ENCODE results near the gene ATXN7.

The ATXN7 gene

DNA sequence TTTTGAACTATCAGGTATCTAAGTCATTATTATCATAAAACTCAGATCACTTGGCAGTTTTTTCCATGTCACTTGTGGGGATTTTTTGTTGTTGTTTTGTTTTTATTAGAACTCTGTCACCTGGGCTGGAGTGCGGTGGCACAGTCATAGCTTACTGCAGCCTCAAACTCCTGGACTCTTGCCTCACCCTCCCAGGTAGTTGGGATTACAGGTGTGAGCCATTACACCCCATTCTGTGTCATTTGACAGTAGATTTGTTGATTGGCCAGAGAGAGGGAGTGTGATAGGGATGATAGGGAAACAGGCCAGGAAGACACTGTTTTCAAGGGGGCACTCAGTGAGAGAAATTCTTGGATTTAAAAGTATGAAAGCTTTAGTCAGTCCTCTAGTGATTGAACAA, 103.2 kb downstream of the ATXN7 start:
- no peak for DNase-seq (ENCODE audit: low spot score)

DNA sequence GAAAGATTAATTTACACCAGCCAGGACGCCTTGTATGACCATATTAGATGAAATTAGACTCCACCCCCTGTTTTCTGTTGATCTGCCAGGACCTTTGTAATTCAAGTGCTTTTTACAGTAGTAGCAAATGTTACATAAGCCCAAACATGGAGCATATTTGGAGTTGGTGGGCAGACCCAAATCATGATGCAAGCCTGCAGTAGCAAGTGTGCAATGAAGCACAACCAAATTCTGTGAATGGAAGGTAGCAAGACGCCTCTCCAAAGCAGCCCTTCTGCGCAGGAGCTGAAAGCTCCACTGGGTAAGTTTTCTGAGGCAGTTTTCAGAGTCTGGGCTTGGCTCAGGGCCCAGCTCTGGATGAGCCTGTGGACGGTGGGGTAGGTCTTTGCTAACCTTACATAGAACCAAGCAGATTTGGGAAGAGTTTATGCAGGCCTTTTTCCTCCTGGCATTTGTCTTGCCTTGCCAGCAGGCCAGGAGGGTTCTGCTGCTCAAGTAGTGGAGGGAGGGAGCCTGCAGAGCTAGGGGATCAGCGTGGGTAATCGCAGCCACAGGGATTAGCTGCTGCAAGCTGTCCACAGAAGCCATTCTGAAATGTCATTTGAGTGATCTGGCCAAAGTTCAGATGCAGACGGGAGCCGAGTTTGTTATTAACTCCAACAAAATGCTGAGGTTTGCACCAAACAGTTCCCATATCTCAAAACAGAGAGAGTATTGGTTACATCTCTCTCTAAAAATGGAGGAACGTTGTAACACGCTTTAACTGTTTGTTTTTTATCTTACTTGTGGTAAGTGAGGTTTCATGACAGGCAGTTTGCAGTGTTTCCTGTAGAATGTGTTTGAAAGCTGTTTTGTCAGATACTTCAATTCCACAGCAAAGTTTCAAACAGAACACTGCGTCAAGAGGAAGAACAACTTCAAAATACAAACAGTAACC, 104.3 kb downstream of the ATXN7 start:
- peak; percentile 14 for DNase-seq (ENCODE audit: low spot score)

DNA sequence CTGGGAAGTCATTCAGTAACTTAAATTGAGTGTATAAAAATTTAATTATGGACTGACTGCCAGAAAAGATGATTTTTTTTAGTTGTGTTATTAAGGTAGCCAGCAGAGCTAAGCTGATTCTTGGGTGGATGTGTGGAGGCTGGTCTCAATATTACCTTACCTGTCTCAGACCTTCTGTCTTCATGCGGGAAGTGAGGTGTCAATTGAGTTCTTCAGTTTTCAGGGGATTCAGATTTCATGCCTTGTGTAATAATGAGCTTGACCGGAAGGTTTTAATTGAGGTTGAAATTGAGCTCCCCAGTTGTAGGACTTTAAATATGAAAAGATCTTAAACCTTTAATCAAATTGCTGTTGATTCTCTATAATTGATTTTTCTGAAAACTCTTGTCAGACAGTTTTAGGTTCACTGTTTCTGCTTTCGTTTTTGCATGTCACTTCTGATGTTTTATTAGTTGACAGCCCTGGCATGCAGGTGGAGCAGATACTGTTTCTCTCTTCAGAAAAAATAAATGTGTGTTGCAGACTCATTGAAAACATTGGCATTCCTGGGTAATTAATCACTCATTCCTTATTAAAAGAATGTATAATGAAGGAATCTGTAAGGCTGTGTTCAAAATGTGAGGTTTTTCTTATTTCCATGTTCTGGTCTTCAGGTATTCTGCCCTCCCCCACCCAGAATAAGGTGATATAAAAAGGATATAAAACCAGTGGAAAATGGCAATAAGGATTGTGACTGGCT, 105.1 kb downstream of the ATXN7 start:
- no peak for DNase-seq (ENCODE audit: low spot score)

DNA sequence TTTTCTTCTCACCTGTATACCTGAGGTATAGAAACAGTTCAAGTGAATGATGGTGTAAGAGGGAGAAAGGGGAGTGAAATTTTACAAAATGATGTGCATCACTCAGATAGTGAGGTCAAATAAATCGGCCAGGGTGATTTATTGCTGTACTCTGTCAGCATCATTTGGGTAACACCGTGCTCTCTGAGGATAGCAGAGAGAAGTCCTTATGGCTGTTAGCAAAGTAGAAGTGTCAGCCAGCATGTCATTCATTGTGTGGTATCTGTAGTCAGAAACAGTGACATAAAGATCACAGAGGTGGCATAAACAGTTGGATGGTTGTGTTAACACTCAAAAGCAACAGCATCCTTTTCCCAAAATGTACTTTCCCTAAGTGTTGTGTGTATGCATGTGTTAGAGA, 106.2 kb downstream of the ATXN7 start:
- no peak for DNase-seq (ENCODE audit: low spot score)

DNA sequence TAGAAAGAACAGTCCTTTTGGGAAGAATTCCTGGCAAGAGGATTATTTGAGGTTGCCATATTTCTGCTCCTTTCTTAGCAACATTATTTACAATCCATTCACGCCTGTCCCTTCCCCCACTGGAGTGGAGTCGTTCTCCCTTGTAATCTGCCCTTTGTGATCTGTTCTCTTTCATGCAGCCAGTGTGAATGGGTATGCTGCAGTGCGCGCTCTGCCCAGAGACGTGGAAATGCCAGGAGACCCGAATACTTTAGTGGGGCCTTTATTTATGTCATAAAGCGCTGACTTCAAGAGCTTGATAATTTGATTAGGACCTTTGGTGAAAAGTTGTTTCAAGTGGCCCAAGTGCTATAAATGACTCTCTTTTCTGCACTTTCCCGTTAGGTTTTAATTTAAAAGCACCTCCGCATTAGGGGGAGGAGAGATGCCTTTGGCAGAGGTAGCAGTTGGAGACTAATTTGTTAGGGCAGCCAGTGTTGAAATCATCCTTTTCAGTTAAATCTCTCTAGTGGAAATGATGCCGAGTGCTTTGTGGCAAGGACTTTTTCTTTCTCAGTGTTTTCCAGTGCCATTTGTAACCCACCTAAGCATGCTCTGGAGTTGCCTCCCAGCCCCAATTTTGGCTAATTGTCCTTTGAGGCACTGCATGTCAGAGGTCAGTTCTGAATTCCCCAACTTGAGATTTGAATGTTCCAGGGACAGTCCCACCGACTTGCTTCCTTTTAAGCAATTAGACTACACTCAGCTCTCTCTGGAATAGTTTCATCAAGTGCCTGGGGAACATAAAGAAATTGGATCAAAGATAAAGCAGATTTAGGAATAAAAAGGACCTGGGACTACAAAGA, 107.2 kb downstream of the ATXN7 start:
- no peak for DNase-seq (ENCODE audit: low spot score)

DNA sequence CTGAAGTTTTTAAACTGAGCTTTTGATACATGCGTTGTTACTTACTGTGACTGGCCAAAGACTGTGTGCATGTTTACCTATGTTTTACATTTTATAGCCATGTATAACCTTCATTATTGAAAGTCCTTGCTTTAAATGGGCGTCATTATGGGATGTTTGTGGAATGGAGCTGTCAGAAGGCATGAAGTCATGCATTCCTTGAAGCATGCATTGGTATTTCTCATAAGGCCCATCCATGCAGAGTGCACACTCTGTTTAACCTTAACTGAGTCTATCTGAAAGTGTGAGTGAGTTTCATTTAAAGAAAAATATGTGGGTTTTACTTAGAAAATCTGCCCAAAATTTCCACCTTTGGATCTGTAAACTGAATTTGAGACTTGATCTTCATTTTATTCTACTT, 108.5 kb downstream of the ATXN7 start:
- peak; percentile 51 for DNase-seq (ENCODE audit: low spot score)

DNA sequence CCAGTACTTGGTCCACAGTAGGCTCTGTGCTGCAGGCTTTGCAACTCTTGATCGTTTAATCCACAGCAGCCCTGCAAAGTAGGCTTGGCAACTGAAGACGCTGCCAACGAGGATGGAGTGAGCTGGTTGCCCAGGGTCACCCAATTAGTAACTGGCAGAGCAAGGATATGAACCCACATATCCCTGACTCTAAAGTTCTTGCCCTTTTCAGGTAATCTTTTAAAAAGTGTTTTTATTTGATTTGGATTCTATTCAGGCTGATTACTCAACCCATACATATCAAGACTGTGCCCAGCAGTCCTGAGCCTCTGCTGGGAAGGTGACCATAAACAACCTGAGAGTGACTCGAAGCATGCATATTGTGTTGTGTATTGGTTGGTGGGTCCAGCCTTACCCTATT, 109.3 kb downstream of the ATXN7 start:
- DNase-seq (ENCODE audit: low spot score) = no peak

DNA sequence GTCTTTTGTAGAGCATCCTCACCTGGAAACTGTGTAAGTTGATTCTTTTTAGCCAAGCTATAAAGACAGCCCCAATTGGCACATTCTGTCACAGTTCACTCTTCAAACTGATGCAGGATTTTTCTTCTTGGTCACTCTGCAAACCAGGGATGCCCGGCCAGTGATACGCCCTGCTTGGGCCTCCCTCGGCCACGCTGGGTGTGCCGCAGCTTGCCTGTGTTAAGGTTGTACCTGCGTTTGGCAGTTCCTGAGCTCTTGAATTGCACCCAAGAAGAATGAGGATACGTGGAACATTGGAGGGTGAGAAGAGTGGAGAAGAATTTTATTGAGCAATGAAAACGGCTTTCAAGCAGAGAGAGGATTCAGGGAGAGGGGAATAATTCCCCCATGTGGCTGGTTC, 109.7 kb downstream of the ATXN7 start:
- no peak for DNase-seq (ENCODE audit: low spot score)

DNA sequence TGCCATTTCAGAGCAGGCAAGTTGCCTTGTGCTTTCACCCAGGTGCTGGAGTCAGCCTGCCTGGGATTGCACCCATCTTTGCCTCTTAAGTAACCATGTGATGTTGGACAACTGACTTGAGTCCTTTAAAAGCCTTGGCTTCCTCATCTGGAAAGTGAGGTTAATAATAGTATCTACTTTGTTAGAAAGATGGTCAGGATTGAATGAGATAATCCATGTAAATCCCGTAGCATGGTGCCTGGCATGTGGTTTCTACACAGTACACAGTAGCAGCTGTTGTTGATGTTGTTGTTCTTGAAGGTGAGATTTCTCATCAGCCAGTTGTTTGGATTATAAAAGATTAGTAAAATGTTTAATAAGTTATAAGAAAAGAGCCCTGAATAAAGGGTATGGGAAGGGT, 110.8 kb downstream of the ATXN7 start:
- DNase-seq (ENCODE audit: low spot score) = no peak

DNA sequence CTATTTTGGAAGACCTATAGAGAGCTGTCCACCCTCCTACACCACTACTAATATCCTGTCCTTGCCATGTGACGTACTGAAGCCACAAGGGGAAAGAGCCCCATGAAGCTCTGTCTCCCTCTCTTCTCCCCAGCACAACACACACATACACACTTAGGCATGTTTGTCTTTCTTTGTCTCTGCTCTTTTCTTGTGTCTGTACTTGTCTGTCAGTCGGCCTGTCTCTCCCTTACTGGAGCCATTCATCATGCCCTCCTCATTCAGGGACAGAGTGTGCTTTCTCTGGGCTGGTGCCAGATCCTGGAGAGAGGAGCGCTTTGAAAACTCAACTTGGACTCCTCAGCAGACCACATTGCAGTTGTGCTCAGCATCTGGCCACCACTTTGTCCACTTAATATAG, 112.1 kb downstream of the ATXN7 start:
- no peak for DNase-seq (ENCODE audit: low spot score)

DNA sequence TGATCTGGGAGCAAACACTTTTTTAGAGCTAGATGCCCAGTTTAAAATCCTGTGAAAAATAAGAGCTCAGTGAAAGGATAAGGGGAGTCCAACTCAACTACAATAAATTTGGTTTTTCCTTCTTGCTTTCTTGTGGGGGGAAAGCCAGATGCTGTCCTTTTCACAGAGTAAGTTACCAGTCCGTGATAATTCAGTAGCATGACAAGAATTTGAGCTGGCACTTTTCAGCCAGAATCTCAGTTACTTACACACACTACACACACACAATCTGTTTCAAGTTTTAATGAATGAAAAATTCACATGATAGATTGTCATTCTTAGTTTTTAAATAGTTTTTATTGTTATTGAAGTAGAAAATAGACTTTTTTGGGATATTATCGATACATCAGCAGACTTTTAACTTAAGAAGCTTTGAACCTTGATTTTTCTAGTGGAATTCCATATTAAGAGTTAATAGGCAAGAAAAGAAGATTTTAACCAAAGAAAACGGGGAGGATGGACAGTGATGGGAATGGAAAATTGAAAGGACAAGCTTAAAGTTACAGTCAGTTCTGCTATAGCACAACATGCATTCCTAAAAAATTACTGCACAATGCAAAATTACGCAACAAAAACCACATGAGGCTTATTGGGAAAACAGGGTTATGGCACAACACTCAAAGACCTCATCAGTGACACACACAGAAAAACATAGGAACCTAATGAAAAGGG, 112.6 kb downstream of the ATXN7 start:
- DNase-seq (ENCODE audit: low spot score) = peak; percentile 72

DNA sequence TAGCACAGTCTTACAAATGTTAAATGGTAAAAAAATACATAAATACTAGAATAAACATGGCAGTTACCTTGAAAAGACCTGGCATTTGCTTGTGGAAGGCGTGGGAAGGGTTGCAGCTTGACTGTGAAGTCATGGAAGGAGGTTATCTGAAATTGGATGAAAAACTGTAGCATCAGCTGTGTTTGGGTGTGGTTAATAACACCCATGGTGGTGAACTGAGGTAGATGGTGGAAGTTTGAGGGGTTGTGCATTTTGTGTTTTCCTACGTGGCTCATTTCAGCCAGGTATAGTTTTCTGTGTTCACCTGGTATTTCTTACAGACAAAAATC, 113.2 kb downstream of the ATXN7 start:
- no peak for DNase-seq (ENCODE audit: low spot score)

DNA sequence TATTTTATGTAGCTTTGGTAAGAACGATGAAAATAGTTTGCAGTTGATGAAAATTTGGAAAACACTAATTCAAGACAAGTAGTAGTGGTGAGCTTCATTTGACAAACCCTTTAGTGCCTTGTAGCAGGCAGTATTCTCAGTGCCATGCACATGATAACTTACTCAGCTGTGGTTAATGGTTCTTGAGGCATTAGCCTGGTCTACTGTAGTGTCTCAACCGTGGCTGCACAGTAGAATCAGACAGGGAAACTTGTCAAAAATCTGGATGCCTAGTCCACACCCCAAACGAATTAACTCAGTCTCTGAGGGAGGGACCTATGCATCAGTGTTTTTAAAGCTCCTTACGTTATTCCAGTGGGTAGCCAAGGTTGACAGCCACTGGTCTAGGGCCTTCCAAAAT, 114.2 kb downstream of the ATXN7 start:
- no peak for DNase-seq (ENCODE audit: low spot score)

DNA sequence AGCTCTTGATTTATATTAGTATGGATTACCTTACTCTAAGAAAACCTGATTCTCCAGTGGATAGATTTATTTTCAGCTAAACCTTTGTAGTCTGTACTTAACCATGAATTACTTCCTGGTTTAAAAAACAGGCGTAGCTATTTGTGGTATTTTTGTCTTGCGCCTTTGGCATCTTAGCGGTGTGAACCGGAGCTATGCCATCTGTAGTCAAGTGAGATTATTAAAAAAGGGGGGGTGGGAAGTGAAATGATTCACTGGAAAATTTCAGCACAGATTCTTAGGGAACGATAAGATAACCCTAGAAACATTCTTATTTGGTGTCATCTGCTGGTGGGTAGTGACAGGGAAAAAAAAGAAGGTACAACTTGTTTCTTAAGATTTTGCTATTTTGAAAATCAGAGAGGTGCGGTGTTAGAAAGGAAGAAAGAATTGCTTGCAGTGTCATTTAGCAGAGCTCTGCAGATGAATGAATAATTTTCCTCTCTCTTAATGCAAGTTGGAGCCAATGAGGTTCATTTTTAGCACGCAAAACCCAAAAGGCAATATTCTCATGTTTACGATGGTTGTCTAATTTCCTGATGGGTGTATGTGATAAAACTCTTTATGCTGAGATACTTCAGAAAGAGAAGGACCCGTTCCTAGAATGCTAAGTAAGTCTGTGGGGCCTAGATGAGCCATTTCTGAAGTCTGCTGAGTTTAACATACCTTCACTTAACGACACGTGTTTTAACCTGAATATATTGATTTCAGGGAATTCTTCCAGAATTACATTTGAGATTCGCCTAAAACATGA, 115.6 kb downstream of the ATXN7 start:
- DNase-seq (ENCODE audit: low spot score) = no peak

DNA sequence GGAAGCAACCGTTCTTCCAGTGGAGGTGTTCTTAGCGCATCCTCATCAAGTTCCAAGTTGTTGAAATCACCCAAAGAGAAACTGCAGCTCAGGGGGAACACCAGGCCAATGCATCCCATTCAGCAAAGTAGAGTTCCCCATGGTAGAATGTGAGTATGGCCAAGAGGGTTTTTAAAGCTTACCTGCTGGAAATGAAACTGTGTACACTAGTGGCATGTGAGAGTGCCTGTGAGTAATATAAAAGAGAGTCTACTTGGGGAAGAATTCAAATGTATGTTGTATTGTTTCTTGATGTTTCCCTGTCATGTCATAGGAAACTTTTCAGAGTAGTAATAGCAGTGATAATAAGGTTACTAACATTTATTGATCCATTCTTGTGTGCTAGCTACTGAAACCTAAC, 116.4 kb downstream of the ATXN7 start:
- no peak for DNase-seq (ENCODE audit: low spot score)

DNA sequence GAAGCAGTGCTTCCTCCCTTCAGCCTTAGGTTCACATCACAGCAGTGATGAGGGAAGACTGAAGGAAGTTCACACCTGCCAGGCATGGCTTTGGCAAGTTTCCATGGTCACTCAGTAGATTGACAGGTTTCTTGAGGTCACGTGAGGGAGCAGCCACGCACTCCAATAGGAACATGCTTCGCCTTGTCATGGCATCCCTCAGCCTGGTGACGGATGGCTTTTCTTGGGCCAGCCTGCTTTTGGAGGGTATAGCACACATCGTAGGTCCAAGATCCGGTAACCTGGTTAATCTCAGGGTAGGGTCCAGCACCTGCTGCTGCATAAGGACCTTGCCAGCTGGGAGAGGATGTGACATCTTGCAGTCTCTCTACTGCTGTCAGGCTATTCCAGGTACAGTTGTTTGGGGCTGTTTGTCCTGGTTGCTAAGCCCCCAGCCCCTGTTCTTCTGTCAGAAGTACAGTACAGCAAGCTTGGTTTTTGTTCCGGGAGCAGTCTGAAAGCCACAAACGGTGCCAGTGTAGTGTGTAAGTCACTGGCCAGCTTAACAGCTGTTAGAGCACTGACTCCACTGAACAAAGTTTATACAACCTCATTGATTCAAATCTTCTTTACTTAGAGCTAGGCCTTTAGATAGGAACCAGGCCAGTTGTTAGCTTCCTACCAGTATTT, 117.3 kb downstream of the ATXN7 start:
- no peak for DNase-seq (ENCODE audit: low spot score)

DNA sequence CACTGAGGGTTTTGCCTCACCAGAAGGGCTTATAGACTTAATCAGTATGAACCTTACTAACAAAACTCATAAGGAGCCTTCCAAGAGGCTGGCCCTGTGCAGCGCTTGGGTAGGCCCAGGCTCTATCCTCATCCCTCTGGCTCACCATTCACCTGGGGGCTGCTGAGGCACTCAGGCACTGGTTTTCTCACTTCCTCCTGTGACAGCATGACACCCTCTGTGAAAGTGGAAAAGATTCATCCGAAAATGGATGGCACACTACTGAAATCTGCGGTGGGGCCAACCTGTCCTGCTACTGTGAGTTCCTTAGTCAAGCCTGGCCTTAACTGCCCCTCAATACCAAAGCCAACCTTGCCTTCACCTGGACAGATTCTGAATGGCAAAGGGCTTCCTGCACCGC, 118.3 kb downstream of the ATXN7 start:
- no peak for DNase-seq (ENCODE audit: low spot score)

DNA sequence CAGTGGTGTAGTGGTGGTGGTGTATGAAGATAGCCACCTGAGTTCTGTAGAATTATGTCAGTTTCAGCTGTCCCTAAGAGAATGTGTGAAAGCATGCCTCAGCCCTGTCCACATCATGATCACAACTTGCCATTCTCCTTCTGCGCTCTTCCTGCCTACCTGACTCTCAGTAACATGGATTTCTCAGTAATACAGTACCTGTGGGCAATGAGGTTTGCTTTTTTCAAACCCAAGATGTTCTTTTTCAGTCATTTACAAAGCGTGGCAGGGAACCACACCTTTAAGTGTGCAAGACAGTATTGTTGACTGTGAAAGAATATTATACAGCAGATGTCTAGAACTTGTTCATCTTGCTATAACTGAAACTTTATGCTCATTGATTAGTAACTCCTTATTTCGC, 120.7 kb downstream of the ATXN7 start:
- no peak for DNase-seq (ENCODE audit: low spot score)

DNA sequence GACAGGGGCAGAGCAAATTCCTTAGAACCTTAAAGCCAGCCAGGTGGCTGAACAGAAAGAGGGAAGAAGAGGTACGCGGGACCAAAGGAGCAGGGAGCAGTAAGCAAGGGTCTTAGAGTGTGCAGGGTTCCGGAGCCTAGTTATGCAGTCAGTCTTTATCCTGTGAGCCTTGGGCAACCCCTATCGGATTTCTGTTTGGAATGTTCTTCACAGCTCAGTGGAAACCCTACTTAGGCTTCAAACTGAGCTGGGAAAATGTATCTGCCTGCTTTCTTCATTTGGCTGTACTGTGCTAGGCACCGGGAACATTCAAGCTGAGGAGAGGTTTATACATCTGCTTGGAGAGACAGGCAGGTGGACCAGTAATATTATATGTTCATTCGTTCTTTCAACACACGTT, 122.5 kb downstream of the ATXN7 start:
- no peak for DNase-seq (ENCODE audit: low spot score)

DNA sequence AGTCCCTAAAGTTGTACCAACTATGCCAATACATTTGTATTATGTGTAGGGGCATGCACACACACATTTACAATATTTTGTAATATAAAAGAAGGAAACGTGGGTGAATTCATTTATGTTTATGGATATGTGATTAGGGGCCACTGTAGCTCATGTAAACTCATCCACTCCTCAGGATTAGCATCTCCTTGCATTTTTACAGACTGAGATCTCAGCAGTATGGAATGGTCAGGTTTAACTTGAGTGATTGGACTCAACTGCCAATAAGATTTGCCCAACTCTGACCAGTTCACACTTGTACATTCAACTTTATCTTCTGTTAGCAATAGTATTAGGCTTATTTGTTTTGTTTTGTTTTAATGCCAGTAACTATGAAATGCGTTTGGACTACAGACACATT, 123.2 kb downstream of the ATXN7 start:
- no peak for DNase-seq (ENCODE audit: low spot score)

DNA sequence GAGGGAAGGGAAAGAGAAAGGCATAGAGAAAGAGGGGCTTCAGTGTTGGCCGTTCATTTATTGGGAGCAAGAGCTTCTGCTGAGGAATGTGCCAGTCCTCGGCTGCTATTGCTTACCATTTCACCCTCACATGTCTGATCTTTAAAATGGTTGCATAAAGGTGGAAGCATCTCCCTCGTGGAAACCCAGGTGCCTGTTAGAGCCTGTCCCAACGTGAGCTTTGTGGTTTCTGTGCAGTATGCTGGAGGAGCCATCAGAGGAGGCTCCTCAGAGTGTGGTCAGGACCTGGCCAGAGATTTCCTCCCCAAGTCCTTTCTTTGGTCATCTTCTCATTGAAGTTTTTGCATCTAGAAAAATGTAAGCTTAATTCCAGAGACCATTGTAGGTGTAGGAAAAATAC, 125.3 kb downstream of the ATXN7 start:
- no peak for DNase-seq (ENCODE audit: low spot score)
